Keratinocyte (primary cell): ENCODE data around the gene CREG2.

Experiments used
- EZH2 ChIP-seq: IDR thresholded peaks from one replicate; pipeline ENCODE4 v1.6.1; 2012; ENCODE audit warnings: inconsistent platforms, mild to moderate bottlenecking, low read length, moderate library complexity
- TF ChIP-seq, protein P1 (sequence below), 3 experiments: IDR thresholded peaks in 1 of 3; conservative IDR thresholded peaks in 1 of 3; optimal IDR thresholded peaks in 1 of 3; 2 replicates in 2 of 3; 3 replicates in 1 of 3; pipeline versions ENCODE3 to v1.5.1; 2011; ENCODE audit warnings: low read length in 3 of 3, mild to moderate bottlenecking in 3 of 3, moderate library complexity in 2 of 3, control low read depth in 1 of 3, inconsistent platforms in 1 of 3; ENCODE audit not compliant: insufficient read depth in 2 of 3; ENCODE audit errors: extremely low read depth in 1 of 3

DNA sequence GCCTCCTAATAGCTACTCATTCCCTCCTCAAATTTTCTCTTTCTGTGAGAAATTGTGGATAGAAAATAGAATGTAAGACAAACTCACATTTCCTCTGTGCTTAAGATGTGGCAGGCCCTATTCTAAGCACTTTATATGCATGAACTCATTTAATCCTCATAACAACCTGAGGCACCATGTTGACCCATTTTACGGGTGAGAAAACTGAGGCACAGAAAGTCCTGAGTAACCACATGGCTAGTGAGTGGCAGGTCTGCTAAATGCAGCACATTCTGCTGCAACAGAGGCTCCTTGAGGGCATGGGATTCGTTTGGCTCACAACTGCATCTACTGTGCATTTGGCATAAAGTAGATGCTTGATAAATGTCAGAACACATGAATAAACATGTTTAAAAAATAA, 56.1 kb downstream of the CREG2 start:
- TF ChIP-seq, protein P1, sequence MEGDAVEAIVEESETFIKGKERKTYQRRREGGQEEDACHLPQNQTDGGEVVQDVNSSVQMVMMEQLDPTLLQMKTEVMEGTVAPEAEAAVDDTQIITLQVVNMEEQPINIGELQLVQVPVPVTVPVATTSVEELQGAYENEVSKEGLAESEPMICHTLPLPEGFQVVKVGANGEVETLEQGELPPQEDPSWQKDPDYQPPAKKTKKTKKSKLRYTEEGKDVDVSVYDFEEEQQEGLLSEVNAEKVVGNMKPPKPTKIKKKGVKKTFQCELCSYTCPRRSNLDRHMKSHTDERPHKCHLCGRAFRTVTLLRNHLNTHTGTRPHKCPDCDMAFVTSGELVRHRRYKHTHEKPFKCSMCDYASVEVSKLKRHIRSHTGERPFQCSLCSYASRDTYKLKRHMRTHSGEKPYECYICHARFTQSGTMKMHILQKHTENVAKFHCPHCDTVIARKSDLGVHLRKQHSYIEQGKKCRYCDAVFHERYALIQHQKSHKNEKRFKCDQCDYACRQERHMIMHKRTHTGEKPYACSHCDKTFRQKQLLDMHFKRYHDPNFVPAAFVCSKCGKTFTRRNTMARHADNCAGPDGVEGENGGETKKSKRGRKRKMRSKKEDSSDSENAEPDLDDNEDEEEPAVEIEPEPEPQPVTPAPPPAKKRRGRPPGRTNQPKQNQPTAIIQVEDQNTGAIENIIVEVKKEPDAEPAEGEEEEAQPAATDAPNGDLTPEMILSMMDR (optimal IDR thresholded peaks at IDR 0.05 in 1 of 3, IDR thresholded peaks at IDR 0.05 in 1 of 3, conservative IDR thresholded peaks at IDR 0.05 in 1 of 3; ENCODE audit: extremely low read depth in 1 of 3, insufficient read depth in 2 of 3, low read length in 3 of 3): no peak
- no peak for TF ChIP-seq EZH2
